Breast epithelium (tissue), 3 donors: Measurements from ENCODE around the gene CSNK1A1L.

Experiments
- POLR2A ChIP-seq: fragments of 450-650 bp; IDR thresholded peaks from one replicate; pipeline ENCODE4 v1.6.1; 2016; ENCODE audit warnings: antibody characterized with exemption, mild to moderate bottlenecking, moderate library complexity
- POLR2AphosphoS5 ChIP-seq, 3 donors: sonication (generic); formaldehyde crosslinking; IDR thresholded peaks; one replicate each; pipeline ENCODE4 v1.6.1; 2017; ENCODE audit warnings: antibody characterized with exemption in 3 of 3
- TF ChIP-seq, protein P1 (sequence below), 3 donors: fragments of 450-650 bp; IDR thresholded peaks; one replicate each; pipeline ENCODE4 v1.5.1; 2016 to 2017; ENCODE audit warnings: antibody characterized with exemption in 3 of 3, mild to moderate bottlenecking in 3 of 3, moderate library complexity in 3 of 3

DNA sequence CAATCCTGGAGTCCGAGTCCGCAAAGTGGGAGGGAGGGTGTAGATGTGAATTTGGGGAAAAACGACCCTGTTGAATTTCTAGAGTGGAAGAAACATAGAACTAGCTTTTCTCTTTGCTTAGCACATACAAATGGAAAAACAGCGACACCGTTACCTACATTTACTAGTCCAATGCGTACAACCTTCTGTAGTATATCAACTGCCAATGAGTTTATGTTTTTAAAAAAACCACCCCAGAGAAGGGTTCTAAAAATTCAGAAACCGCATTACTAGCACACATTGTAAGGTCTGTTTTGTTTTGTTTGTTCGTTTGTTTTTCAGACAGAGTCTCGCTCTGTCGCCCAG is 45.6 kb downstream of the CSNK1A1L start:
- TF ChIP-seq POLR2A: no peak
- TF ChIP-seq, protein P1, sequence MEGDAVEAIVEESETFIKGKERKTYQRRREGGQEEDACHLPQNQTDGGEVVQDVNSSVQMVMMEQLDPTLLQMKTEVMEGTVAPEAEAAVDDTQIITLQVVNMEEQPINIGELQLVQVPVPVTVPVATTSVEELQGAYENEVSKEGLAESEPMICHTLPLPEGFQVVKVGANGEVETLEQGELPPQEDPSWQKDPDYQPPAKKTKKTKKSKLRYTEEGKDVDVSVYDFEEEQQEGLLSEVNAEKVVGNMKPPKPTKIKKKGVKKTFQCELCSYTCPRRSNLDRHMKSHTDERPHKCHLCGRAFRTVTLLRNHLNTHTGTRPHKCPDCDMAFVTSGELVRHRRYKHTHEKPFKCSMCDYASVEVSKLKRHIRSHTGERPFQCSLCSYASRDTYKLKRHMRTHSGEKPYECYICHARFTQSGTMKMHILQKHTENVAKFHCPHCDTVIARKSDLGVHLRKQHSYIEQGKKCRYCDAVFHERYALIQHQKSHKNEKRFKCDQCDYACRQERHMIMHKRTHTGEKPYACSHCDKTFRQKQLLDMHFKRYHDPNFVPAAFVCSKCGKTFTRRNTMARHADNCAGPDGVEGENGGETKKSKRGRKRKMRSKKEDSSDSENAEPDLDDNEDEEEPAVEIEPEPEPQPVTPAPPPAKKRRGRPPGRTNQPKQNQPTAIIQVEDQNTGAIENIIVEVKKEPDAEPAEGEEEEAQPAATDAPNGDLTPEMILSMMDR (IDR thresholded peaks at IDR 0.05): no peak
- no peak for TF ChIP-seq POLR2AphosphoS5 (IDR thresholded peaks at IDR 0.05)
